Astrocyte (in vitro differentiated cells and primary cell): ENCODE data around the gene VEGFA.

Experiments used
- EZH2 ChIP-seq: IDR thresholded peaks from 2 replicates; pipeline ENCODE4 v1.6.1; 2012; ENCODE audit warnings: mild to moderate bottlenecking, low read length, inconsistent platforms; ENCODE audit not compliant: insufficient read depth
- TF ChIP-seq, protein P1 (sequence below): IDR thresholded peaks from 2 replicates; pipeline ENCODE4 v1.5.1; 2011; ENCODE audit warnings: low read depth, mild to moderate bottlenecking, inconsistent platforms, low read length, moderate library complexity; ENCODE audit not compliant: insufficient read depth

DNA sequence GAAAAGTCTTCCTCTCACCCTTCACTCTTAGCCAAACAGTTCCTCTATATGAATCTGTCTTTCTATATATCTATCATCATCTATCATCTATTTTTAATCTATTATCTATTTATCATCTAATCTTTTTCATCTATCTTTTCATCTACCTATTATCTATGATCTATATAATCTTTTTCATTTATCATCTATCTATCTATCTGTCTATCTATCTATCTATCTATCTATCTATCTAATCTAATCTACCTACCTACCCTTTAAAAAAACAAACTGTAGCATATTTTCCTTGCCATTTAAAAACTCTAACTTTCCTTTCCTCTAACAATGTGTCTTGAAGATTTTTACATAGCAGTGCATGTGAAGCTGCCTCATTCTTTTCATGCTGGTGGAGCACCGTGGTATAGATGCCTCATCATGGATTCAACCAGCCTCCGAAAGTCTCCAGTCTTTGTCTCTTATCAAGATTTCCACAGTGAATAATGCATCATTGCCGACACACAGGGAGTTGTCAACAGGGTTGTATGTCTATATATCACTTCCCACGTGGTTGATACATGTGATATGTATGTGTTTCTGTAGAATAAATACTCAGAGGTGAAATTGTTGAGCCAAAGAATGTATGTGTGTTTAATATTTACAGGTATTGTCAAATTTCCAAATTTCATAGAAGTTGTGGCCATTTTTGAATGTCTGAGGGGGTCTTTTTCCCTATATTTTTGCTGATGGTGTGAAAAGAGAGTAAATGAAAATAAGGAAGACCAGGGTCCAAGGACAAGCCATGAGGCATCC lies 51.3 kb downstream of the VEGFA start:
- TF ChIP-seq, protein P1, sequence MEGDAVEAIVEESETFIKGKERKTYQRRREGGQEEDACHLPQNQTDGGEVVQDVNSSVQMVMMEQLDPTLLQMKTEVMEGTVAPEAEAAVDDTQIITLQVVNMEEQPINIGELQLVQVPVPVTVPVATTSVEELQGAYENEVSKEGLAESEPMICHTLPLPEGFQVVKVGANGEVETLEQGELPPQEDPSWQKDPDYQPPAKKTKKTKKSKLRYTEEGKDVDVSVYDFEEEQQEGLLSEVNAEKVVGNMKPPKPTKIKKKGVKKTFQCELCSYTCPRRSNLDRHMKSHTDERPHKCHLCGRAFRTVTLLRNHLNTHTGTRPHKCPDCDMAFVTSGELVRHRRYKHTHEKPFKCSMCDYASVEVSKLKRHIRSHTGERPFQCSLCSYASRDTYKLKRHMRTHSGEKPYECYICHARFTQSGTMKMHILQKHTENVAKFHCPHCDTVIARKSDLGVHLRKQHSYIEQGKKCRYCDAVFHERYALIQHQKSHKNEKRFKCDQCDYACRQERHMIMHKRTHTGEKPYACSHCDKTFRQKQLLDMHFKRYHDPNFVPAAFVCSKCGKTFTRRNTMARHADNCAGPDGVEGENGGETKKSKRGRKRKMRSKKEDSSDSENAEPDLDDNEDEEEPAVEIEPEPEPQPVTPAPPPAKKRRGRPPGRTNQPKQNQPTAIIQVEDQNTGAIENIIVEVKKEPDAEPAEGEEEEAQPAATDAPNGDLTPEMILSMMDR, result no peak
- TF ChIP-seq EZH2, result no peak
